GF-D8 (cell line): ENCODE data around the gene MBD6.
"Not testable (repeated sequence)": the region's sequence is repeated elsewhere in the genome, so short reads cannot be mapped to it uniquely, and the experiment has no call there.

Source experiments
- DNase-seq: peaks from one replicate; lab custom pipeline; 2025; lab: John Stamatoyannopoulos, UW

Gene MBD6

GRCh38 chr12:57549909-57550640 lies 27.5 kb downstream of the MBD6 start, which contains the start of gene KIF5A:
KIF5A (plus strand) TSS chr12:57550044; CDS start chr12:57550272, 228 bp downstream.
- no peak for DNase-seq

DNA sequence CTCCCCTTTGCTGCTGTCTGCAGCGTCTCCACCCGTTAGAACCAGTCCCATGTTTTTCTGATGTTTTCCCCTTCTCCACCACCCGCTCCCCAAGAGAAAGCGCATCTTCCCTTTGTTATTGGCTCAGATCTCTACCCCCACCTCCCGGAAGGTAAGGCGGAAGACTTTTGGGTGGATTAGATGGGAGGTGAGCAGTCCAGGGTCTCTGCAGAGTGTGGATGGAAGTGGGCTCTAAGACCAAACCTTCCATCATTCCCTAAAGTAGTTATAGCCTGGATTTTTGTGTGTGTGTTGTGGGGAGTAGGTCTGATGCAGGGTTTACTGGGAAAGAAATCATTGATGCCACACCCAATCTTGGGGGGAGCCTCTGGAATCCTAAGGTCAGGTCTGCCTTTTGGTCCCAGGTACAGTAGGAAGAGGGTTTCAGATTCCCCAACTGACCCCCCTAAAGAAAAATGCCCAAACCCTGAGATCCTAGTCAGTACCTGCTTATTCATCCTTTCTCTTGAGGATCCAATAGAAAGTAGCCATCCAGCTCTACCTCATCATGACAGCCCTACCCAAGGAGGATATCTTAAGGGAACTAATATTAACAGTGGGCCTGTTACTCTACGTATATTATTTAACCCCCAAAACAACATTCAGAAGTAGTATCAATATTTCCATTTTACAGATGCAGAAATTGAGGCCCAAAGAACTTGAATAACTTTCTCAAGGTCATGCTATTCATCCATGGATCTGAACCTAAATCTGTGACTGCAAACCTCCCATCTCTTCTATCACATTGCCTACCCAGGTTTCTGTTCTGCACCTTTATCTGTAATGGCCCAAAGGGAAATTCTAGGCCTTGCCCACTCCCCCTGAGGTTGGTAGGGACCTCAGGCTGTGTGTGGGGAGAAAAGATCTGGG lies 28.3 kb downstream of the MBD6 start:
- no peak for DNase-seq

- no peak for DNase-seq
These were observed 29.1 kb downstream of the MBD6 start for GRCh38 chr12:57551637-57552305.

DNA sequence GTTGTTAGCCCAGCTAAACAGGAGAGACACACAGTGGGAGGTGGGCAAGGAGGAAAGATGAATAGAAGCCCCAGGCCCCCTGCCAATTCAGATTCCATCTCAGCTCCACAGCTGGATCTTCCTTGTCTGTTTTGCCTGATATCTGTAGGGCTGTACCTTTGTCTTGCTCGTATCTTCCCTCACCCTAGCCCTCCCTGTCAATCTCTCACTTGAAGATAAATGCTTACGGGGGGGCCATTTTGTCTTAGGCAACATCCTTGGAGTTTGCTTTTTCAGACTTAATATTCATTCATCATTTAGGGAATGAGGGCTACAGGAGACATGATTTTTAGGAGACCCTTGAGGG lies 29.7 kb downstream of the MBD6 start:
- no peak for DNase-seq

DNA sequence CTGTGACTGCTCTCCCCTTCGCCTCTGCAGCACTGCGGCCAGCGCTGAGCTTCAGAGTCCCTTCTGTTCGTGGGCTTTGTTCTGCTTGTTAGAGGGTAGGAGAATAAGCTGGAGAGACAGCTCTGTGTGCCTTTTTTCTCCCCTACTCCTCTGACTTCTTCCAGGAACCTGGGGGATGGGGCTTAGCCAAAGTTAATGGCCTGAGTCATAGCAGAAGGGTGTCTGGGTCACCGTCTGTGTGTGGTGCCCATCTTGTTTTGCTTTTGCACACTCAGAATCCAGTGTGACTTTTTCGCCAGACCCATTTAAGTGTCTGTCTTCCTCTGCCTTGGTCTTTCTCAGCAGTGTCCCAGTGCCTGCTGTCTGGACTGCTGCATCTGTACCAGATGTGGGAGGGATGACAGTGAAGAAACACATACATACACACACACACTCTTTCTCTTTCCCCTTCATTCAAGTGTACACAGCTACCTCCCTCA lies 30.2 kb downstream of the MBD6 start:
- DNase-seq = no peak

GRCh38 chr12:57553343-57554202 lies 30.9 kb downstream of the MBD6 start:
- no peak for DNase-seq

DNA sequence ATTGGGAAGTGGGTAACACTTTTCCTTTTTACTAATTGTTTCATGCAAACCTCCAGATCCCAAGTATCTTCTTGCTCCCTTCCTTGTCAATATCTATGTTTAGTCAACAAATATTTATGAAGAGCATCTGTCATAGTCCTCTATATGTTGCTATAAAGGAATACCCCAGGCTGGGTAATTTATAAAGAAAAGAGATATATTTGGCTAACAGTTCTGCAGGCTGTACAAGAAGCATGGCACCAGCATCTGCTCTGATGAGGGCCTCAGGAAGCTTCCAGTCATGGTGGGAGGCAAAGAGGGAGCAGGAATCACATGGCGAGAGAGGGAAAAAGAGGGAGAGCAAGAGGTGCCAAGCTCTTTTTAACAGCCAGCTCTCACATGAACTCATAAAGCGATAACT lies 31.8 kb downstream of the MBD6 start:
- DNase-seq = no peak

GRCh38 chr12:57554897-57555296 lies 32.3 kb downstream of the MBD6 start:
- DNase-seq = no peak

DNA sequence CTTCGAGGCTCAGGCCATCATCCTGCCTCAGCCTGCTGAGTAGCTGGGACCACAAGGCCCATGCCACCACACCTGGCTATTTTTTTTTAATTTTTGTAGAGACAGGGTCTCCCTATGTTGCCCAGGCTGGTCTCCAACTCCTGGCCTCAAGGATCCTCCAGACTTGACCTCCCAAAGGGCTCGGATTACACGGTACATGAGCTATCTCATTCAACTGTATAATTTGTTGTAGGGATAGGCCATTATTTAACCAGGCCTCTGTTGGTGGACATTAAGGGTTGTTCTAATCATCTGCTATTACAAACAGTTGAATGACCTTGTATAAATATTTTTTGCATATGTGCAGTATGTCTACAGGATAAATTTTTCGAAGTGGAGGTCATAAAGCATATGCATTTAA lies 36.2 kb downstream of the MBD6 start:
- DNase-seq = no peak

DNA sequence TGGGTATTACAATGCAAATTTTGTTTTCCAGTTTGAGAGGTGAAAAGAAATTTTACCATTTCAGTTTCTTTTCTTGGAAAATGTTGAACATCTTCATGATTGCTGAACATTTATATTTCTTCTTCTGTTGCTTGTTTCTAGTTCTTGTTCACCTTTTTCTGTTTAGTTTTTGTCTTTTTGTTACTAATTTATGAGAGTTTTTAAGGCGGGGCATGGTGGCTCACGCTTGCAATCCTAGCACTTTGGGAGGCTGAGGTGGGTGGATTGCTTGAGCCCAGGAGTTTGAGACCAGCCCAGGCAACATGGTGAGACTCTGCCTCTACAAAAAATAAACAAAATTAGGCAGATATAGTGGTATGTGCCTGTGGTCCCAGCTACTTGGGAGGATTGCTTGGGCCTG lies 37.9 kb downstream of the MBD6 start:
- DNase-seq = no peak

DNA sequence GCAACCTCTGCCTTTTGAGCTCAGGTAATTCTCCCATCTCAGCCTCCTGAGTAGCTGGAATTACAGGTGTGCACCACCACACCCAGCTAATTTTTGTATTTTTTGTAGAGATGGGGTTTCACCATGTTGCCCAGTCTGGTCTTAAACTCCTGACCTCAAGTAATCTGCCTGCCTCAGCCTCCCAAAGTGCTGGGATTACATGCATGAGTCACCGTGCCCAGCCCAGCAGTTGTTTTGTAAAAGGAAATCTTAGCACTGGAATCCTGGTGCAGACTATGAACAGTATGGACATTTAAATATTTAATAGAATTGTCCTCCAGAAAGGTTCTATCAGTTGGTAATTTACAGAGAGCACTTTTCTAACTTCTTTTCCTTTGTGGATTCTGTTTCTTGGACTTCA lies 38.5 kb downstream of the MBD6 start:
- DNase-seq = not testable (repeated sequence)

GRCh38 chr12:57563358-57563757 lies 40.7 kb downstream of the MBD6 start:
- no peak for DNase-seq

DNA sequence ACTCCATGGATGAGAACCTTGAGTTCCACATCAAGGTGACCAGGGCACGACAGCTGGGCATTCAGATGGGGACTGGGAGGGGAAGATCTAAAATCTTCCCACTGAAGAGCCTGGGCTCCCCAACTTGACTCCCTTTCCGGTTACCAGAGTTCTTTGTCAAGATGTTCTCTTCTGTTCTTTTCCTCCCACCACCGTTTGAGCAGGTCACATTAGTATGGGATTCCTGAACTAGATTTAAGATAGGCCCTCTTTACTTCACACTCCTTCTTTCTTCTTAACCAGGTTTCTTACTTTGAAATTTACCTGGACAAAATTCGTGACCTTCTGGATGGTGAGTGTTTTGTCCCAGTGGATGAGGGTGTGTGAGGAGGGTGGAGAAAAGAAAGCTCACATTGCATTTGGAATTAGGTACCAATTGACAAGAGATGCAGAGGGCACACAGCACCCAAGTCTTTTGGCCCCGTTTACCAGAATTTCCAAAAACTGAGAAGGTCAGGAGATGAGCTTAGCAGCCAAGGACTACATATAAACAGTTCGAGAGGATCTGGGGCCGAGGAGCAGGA lies 41.6 kb downstream of the MBD6 start:
- no peak for DNase-seq

- DNase-seq = no peak
These were observed 46.2 kb downstream of the MBD6 start for GRCh38 chr12:57568838-57569237.

GRCh38 chr12:57569858-57570257 lies 47.2 kb downstream of the MBD6 start:
- DNase-seq = no peak

DNA sequence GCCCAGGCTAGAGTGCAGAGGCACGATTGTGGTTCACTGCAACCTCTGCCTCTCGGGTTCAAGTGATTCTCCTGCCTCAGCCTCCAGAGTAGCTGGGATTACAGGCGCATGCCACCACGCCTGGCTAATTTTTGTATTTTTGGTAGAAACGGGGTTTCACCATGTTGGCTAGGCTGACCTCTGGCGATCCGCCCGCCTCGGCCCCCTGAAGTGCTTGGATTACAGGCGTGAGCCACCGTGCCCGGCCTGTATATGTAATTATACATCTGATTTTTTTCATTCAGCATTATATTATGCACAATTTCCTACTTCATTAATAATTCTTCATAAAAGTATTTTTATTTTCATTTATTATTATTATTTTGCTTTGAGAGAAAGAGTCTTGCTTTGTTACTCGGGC lies 47.8 kb downstream of the MBD6 start:
- not testable (repeated sequence) for DNase-seq

DNA sequence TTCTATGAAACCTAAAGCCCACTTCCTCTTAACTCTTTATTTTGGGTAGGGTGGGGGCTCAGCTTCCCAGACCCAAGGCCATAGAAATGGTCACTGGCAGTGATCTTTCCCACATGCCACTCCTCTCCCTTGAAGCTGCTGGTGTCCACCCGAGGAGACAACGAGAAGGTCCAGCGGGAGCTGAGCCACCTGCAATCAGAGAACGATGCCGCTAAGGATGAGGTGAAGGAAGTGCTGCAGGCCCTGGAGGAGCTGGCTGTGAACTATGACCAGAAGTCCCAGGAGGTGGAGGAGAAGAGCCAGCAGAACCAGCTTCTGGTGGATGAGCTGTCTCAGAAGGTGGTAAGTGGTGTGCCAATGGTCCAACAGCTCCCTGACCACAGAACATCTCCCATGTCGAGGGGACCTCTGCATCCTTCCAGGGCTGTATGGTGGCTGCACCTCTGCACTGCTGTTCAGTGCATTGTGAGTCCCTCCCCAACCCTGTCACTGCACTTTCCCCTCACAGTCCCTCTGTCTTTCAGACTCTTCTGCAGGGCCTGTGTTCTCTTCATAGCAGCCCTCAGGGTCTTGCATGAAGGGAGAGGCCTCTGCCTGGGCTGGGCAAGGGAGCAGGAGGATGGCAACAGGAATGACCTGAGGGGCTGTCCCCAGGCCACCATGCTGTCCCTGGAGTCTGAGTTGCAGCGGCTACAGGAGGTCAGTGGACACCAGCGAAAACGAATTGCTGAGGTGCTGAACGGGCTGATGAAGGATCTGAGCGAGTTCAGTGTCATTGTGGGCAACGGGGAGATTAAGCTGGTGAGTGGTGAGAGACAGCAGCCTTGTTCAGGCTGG lies 49.5 kb downstream of the MBD6 start:
- no peak for DNase-seq

GRCh38 chr12:57574795-57575194 lies 52.2 kb downstream of the MBD6 start:
- no peak for DNase-seq

DNA sequence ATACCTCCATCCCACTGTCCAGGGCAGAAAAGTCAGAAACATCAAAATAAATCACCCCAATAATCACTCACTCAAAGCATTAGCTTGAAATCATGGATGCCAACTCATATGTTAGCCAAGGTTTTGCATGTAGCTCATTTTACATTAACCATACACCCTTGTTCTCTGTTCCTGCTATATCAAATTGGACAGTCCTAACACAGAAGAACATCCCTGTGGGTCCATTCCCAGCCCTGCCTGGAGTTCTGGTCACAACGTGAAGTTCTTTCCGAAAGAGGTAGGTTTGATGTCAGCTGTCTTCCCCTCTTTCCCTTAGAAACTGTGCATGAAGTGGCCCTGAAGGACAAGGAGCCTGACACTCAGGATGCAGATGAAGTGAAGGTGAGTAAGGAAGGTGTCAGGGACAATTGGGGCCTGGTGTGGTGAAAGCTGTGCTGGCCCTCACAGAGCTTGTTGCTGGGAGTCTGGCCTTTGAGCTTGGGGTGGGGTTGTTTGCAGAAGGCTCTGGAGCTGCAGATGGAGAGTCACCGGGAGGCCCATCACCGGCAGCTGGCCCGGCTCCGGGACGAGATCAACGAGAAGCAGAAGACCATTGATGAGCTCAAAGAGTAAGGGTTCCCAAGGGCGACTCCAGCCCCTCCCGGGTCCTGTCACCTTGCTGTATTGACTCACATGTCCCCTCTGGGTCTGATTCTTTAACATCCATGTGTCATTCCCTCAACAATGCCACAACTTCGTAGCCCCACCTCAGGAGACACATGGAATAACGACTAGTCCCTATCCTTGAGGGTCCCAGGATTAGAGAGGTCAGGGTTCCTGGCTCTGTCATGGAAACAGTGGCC lies 53.4 kb downstream of the MBD6 start:
- no peak for DNase-seq
